RWPE1 (cell line): ENCODE measurements around the gene MON2.
"Not testable (repeated sequence)": the region's sequence is repeated elsewhere in the genome, so short reads cannot be mapped to it uniquely, and the experiment has no call there.

Source experiments
- CTCF ChIA-PET: fragments of 350-600 bp; sonication (Branson Sonifier 250); formaldehyde crosslinking; extraction: SDS; loops from one replicate; lab custom pipeline; 2021; lab: Yijun Ruan, JAX
- POLR2A ChIA-PET: fragments of 400-600 bp; formaldehyde crosslinking; extraction: SDS; loops from one replicate; lab custom pipeline; 2020; ENCODE audit warnings: antibody characterized with exemption; ENCODE audit not compliant: low non-redundant PET; lab: Yijun Ruan, JAX
- DNase-seq: peaks from one replicate; pipeline ENCODE4 v3.0.0; 2012; ENCODE audit warnings: low spot score
- H3K27ac ChIP-seq: fragments of 450-650 bp; 2 replicates; pipeline ENCODE4 v1.5.1; 2017
- CTCF ChIP-seq: fragments of 450-650 bp; conservative IDR thresholded peaks from 2 replicates; pipeline ENCODE4 v1.5.1; 2017; ENCODE audit warnings: low read depth, mild to moderate bottlenecking

Gene MON2

GRCh38 chr12:62543741-62544140 is 77.1 kb downstream of the MON2 start:
- H3K27ac ChIP-seq, result no peak overlapping the region
- no peak for DNase-seq
- TF ChIP-seq CTCF, result no peak
- CTCF ChIA-PET, result interaction anchor here (0.6 kb wide), 1 partner anchor 376 kb away, joined by 3 read pairs; no protein-coding TSS in a partner anchor
- POLR2A ChIA-PET, result no interaction called here

GRCh38 chr12:62552906-62553556 is 86.4 kb downstream of the MON2 start:
- POLR2A ChIA-PET, result no interaction called here
- CTCF ChIA-PET, result no interaction called here
- H3K27ac ChIP-seq, result no peak overlapping the region
- DNase-seq, result no peak
- TF ChIP-seq CTCF, result no peak

GRCh38 chr12:62559366-62559765 is 92.7 kb downstream of the MON2 start:
- CTCF ChIA-PET, H3K27ac ChIP-seq, POLR2A ChIA-PET, DNase-seq: not testable (repeated sequence)

GRCh38 chr12:62562846-62563245 is 96.2 kb downstream of the MON2 start:
- DNase-seq, result no peak
- no peak overlapping the region for H3K27ac ChIP-seq
- no peak for TF ChIP-seq CTCF
- ChIA-PET POLR2A (no interaction called here), CTCF (interaction anchor here (0.6 kb wide), 3 partner anchors 8 to 334 kb away, joined by 3 to 5 read pairs (median 3); no protein-coding TSS in a partner anchor)

- TF ChIP-seq CTCF, result no peak
- CTCF ChIA-PET, result interaction anchor here (0.7 kb wide), 1 partner anchor 165 kb away, joined by 4 read pairs; no protein-coding TSS in a partner anchor
- no peak overlapping the region for H3K27ac ChIP-seq
- no peak for DNase-seq
- POLR2A ChIA-PET, result no interaction called here
Observed at GRCh38 chr12:62575036-62575435, 108.4 kb downstream of the MON2 start.

GRCh38 chr12:62576503-62576902 is 109.9 kb downstream of the MON2 start:
- no peak for DNase-seq
- POLR2A ChIA-PET, result no interaction called here
- no peak for TF ChIP-seq CTCF
- CTCF ChIA-PET, result interaction anchor here (0.6 kb wide), 1 partner anchor 40 kb away, joined by 4 read pairs; no protein-coding TSS in a partner anchor
- H3K27ac ChIP-seq, result no peak overlapping the region

GRCh38 chr12:62578726-62579125 is 112.1 kb downstream of the MON2 start:
- CTCF ChIA-PET, result interaction anchor here (0.6 to 1.3 kb wide), 2 partner anchors 121 to 215 kb away, joined by 4 read pairs; no protein-coding TSS in a partner anchor
- H3K27ac ChIP-seq, result no peak overlapping the region
- DNase-seq, result no peak
- TF ChIP-seq CTCF, result no peak
- POLR2A ChIA-PET, result no interaction called here
